Esophagus muscularis mucosa (tissue), 3 donors: ENCODE results near the gene AGAP3.

Source experiments
- CTCF ChIP-seq, 3 experiments: fragments of 200-600 bp in 2 of 3; fragments of 450-650 bp in 1 of 3; sonication (generic) in 2 of 3; IDR thresholded peaks; one replicate each; pipeline ENCODE4 v1.5.1; 2017 to 2019; ENCODE audit warnings: antibody characterized with exemption in 3 of 3, mild to moderate bottlenecking in 2 of 3, moderate library complexity in 1 of 3
- POLR2A ChIP-seq: fragments of 450-650 bp; IDR thresholded peaks from one replicate; pipeline ENCODE4 v1.6.1; 2017; ENCODE audit warnings: antibody characterized with exemption, moderate library complexity, mild to moderate bottlenecking, low read depth
- POLR2AphosphoS5 ChIP-seq, 2 donors: sonication (generic); formaldehyde crosslinking; IDR thresholded peaks; one replicate each; pipeline ENCODE4 v1.6.1; 2017; ENCODE audit warnings: antibody characterized with exemption in 2 of 2

GRCh38 chr7:151161757-151162156, 75.5 kb downstream of the AGAP3 start:
- TF ChIP-seq CTCF (IDR thresholded peaks at IDR 0.05), result no peak
- no peak for TF ChIP-seq POLR2A
- no peak for TF ChIP-seq POLR2AphosphoS5 (IDR thresholded peaks at IDR 0.05)
